HG03521 (cell line): ENCODE results near the gene ACIN1.

ENCODE experiments used
- ATAC-seq: cut with Tn5 transposase; IDR thresholded peaks from one replicate; pipeline ENCODE4 v1.9.1; 2021; ENCODE audit warnings: mild to moderate bottlenecking, moderate library complexity; ENCODE audit not compliant: unreplicated experiment

The ACIN1 gene

DNA sequence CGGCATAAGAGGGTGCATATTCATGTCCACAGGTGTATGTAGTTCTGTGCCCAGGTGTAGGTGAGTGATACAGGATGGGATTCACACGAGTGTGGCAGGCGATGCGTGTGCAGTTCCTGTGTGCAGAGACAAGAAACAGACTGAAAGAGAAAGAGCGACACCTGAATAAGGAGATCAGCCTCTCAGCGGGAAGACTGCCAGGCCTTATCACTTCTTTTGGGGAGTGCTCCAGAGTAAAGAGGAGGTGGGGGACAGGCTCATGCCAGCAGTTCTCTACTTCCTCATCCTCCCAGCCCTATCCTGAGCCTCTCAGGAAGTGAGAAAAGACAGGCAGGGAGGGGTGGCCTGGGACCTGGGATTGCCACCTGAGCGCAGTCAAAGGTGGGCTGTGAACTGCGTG, 50.1 kb downstream of the ACIN1 start:
- no peak for ATAC-seq

DNA sequence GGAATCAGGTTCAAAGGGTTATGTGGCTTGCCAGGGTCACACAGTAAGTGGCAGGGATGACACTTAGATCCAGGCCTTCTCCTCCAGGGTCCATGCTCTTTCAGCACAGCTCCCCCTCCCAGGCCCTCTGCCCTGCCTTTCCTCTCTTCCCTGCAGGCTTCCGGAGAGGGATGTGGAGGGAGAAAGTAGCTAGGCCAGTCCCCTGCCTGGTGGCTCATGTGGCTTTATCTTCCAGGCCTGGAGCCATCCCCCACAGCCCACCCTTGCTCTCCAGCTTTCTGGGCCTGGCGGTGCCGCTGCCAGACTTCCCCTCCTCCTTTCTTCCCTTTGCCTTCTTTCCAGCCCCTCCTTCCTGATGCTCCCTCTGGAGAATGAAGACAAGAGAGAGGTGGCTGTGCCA, 51.2 kb downstream of the ACIN1 start:
- ATAC-seq, result no peak

DNA sequence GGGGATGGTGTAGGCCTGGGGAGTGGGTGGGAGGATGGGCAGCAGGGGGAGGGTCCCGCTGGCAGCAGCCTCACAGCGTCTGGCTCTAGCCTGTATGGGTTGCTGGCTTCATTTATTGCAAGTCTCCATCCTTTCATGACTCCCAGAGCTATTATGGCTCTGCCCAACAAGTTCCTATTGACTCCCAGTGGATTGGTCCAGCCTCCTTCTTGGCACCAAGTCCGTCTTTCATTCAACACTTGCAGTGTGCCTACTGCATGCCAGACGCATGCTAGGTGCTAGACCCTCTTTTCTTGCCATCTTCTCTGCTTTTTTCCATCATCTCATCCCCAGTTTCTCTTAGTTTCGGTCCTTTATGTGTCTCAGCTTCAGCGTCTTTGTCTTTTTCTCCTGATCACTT, 51.8 kb downstream of the ACIN1 start:
- no peak for ATAC-seq

DNA sequence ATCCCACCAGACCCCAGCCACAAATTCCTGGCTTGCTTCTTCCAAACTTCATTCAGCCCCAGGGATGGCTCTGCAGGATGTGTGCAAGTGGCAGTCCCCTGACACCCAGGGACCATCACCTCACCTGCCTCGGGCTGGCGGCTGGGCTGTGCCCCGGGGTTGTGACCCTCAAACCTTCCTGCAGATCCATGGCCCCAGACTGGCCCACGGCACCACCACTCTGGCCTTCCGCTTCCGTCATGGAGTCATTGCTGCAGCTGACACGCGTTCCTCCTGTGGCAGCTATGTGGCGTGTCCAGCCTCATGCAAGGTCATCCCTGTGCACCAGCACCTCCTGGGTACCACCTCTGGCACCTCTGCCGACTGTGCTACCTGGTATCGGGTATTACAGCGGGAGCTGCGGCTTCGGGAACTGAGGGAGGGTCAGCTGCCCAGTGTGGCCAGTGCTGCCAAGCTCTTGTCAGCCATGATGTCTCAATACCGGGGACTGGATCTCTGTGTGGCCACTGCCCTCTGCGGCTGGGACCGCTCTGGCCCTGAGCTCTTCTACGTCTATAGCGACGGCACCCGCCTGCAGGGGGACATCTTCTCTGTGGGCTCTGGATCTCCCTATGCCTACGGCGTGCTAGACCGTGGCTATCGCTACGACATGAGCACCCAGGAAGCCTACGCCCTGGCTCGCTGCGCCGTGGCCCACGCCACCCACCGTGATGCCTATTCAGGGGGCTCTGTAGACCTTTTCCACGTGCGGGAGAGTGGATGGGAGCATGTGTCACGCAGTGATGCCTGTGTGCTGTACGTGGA, 52.6 kb downstream of the ACIN1 start, which contains the start of gene PSMB11:
TSS of gene PSMB11 (plus strand) at position 51 of the 804 bp plus-strand sequence. CDS start at position 65, 14 bp downstream.
- no peak for ATAC-seq

- ATAC-seq, result no peak
These were observed 53.2 kb downstream of the ACIN1 start for GRCh38 chr14:23041729-23042128.

DNA sequence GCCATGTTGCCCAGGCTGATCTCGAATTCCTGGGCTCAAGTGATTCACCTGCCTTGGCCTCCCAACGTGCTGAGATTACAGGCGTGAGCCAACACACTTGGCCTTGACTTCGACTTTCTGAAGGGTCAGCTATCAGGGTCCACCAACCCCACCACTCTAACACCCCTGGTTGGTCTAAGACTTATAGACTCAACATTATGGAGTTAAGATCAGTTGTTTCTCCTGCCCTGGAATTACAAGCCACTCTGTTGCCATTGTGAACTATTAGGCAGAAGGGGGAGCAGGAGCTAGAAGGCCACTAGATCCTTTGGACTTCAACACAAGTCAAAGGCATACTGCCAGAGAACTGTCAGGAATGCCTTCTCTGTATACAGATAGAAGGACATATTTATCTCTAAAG, 54.8 kb downstream of the ACIN1 start:
- ATAC-seq, result no peak

DNA sequence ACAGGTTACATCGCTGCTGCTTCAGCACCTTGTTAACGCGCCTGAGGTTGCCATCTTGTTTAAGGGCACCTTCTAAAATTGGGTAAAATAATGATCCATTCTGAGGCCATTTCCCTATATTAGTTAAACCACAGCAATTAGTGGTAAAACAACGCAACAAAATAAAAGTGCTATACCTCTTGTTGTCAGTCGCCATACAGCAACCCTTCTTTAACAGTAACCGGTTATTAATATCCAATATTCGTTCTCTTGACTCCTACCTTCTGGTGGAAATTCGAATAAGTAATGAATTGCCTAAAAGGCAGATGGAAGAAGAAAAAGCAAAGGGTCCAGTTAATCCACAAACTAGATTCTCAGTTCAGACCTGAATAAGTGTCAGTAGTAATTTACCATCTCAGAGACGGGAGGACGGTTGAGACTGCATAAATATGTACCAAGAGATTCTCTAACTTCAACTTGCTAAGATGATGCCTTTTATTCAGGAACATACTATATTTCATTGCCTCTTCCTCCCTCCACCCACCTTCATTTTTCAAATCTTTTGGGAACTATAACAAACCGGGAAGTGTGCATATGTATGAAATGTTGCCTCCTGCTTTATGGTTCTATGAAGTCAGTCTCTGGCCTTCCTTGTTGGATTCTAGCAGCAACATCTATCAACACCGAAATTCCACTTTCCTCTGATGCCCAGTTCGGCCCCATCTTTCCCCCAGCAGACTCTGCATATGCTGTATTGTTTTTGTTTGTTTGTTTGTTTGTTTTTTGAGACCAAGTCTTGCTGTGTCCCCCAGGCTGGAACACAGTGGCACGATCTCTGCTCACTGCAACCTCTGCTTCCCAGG, 59.4 kb downstream of the ACIN1 start:
- no peak for ATAC-seq

- peak; percentile 92 for ATAC-seq
These were observed 60.2 kb downstream of the ACIN1 start, which contains the start of gene PSMB5 for GRCh38 chr14:23034498-23035302. Gene PSMB5 (minus strand): TSS chr14:23034900. CDS start chr14:23034881, 19 bp downstream.

DNA sequence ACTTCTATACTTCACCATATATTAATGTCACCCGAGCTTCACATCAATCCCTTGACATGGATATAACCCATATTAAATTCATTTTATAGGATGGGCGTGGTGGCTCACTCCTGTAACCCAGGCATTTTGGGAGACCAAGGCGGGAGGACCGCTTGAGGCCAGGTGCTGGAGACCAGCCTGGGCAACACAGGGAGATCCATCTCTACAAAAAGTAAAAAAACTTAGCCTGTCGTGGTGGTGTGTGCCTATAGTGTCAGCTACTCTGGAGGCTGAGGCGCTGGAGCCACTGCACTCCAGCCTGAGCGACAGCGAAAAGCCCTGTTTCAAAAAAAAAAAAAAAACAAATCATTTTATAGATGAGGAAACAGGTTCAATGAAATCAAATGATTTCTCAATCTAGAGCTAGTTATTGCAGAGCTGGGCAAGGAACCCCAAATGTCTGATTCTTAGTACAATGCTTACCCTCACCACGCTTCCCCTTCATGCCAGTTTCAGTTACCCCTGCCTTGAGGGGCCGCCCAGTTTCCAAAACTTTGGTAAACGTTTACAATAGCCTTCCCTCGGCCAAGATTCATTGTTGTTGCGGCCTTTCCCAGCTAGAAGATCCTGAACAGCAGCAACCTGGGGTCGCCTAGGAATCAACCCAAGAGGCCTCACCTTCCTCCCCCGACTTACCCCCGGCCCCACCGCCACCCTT, 61.0 kb downstream of the ACIN1 start:
- ATAC-seq, result no peak

GRCh38 chr14:23033251-23033727, 61.6 kb downstream of the ACIN1 start:
- no peak for ATAC-seq

DNA sequence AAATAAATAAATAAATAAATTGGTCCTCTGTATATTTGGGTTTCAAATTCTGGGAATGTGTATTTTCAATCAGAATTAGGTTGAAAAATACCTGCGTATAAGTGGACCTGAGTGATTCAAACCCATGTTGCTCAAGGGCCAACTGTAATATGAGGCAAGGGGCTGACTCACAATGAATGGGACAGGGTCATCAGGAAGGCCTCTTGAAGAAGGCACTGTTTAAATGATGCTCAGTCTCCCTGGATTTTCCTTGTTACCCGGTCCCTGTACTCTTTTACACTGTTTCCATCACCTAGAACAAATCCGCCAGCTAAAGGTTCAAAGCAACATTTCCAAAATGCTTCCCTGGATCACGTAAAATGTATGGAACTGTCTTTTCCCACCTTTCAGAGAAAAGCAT, 64.0 kb downstream of the ACIN1 start:
- ATAC-seq, result no peak

DNA sequence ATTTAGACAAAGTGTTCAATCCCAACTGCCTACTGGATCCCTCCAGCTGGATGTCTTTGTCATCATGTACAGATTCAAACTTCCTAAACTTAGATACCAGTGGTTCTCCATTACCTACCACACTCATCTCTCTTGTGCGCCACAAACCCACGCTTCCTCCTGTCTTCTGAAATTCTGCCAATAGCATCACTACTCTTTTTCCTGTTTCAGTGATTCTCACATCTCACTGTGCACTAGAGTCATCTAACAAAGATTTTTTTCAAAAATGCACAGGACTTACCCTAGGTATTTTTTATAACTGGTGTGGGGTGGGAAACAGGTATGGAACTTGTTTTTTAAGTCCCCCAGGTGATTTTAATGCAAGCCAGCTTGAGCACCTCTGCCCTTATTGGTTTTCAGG, 66.1 kb downstream of the ACIN1 start:
- ATAC-seq, result no peak

- ATAC-seq, result no peak
These were observed 69.7 kb downstream of the ACIN1 start for GRCh38 chr14:23025151-23025814.

DNA sequence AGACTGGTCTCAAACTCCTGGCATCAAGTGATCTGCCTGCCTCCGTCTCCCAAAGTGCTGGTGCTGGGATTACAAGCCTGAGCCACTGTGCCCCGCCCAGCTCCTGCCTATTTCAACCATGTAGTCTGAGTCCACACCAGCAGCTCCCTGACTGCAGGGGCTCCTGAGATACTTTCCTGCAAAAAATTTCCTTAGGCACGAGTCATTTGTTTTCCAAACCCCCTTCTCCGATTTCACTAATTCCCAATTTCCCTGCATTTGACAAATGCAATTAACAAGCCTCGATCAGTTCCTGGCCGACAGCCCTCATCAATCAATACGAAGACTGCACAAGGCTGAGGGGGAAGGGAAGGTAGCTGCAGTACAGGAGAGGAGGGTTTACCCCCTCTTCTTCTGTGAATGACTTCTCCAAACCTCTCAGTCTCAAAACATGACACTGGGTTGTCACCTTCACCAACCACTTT, 70.3 kb downstream of the ACIN1 start:
- no peak for ATAC-seq

DNA sequence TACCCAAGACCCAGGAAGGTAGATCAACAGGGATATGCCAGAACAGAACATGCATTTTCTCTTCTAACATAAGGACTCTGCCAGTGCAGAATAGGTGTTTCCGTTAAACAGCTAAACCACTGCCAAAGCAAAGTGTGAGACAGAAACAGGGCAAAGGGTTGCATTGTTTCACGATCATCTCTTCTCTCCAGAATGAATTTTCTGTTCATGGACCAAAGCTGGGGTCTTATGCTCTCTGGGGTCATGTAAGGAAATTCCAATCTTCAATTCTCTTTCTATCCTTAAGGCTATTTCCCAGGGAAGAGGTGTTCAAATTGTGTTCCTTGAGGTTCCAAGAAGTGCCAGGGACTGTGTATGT, 71.2 kb downstream of the ACIN1 start:
- no peak for ATAC-seq

DNA sequence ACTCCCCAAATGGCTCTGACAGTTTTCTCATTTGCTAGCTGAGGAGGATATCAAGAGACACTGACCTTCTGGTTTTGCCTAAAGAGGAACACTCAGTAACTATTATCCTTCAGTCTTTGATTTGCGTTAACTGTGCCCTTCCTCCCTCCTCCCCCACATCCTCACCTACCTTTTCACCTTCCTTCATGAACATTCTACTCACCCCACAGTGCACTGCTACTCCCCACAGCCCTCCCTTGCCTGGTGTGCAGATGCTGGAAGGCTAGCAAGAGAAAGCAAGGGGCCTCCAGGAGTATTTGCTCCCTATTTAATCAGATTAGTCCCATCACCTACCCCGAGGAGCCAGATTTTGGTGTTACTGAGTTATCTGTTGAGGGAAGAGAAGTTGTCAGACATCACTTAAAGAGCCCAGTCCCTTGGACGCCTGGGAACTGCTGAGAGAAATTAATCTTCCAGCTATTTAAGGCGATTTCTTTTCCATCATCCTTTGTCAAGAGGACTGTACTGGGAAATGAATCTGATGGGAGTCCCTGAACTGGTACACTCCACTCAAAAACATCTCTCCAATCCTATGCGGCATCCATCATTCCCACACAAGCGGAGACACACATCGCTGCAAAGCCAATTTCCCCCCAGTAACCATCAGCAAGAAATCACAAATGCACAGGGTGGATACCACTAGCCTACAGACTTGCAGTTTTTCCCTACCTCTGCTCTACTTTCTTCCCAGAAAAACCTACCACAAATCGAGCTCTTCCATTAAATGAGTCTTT, 71.7 kb downstream of the ACIN1 start:
- no peak for ATAC-seq

- ATAC-seq, result no peak
These were observed 73.0 kb downstream of the ACIN1 start for GRCh38 chr14:23021889-23022442.

- no peak for ATAC-seq
These were observed 73.5 kb downstream of the ACIN1 start for GRCh38 chr14:23021434-23021833.
